Measurements from ENCODE around the gene STOM. TPM values are rescaled to one million over a fixed set of nuclear protein-coding genes. Genes with fewer than 3 reads are reported as not detected.
A peak's percentile ranks its signal among the peaks of the same experiment; 100 is the strongest.

STOM gene
- total RNA-seq, 3 donors from 2014 or later = 79.7 to 335 (median 199) TPM

DNA sequence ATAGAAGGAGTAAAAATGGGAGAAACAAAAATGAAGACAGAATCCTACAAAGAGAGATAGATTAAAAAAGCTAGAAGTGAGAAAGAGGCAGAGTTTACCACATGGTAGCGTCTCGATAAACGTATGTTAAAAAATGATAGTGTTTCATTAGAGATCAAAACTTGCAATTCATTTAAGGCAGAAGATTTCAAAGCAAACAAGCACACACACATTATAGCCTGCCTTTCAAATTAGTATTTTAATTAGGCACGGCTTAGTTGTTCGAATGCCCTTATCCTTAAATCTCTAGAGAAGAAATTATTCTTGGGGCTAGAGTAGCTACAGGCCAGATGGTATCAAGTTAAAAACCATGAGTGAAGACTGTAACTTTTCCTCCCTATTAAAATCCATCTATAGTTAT lies 6.0 kb downstream of the STOM start:
- Histone ChIP-seq H3K9me3 (no peaks in the 10 kb centered on the region), H3K4me3 (no peak overlapping the region), H3K4me1 (ENCODE audit: low read depth) (peaks cover 26% of the 10 kb centered on the region), H3K36me3 (ENCODE audit: low read depth) (no peaks in the 10 kb centered on the region)
- intact Hi-C loops (cut with DNase I, micrococcal nuclease) = no loop called here
- TF ChIP-seq, protein P1, sequence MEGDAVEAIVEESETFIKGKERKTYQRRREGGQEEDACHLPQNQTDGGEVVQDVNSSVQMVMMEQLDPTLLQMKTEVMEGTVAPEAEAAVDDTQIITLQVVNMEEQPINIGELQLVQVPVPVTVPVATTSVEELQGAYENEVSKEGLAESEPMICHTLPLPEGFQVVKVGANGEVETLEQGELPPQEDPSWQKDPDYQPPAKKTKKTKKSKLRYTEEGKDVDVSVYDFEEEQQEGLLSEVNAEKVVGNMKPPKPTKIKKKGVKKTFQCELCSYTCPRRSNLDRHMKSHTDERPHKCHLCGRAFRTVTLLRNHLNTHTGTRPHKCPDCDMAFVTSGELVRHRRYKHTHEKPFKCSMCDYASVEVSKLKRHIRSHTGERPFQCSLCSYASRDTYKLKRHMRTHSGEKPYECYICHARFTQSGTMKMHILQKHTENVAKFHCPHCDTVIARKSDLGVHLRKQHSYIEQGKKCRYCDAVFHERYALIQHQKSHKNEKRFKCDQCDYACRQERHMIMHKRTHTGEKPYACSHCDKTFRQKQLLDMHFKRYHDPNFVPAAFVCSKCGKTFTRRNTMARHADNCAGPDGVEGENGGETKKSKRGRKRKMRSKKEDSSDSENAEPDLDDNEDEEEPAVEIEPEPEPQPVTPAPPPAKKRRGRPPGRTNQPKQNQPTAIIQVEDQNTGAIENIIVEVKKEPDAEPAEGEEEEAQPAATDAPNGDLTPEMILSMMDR (IDR thresholded peaks at IDR 0.05) = no peak
- no peak for DNase-seq
- no peak for ATAC-seq

GRCh38 chr9:121363622-121363961 lies 6.5 kb downstream of the STOM start:
- H3K9me3 ChIP-seq = no peaks in the 10 kb centered on the region
- no peak overlapping the region for H3K4me3 ChIP-seq
- H3K4me1 ChIP-seq (ENCODE audit: low read depth) = peaks cover 26% of the 10 kb centered on the region
- DNase-seq (no peak), ATAC-seq (no peak)
- H3K36me3 ChIP-seq (ENCODE audit: low read depth) = no peaks in the 10 kb centered on the region
- intact Hi-C loops (cut with DNase I, micrococcal nuclease) = no loop called here
- TF ChIP-seq, protein P1 (IDR thresholded peaks at IDR 0.05) = no peak

- TF ChIP-seq, protein P1 (IDR thresholded peaks at IDR 0.05) = no peak
- intact Hi-C loops (cut with DNase I, micrococcal nuclease) = no loop called here
- Histone ChIP-seq H3K36me3 (ENCODE audit: low read depth) (no peaks in the 10 kb centered on the region), H3K4me1 (ENCODE audit: low read depth) (peaks cover 23% of the 10 kb centered on the region), H3K4me3 (no peak overlapping the region), H3K9me3 (no peaks in the 10 kb centered on the region)
- ATAC-seq = peak; percentile 83
- peak in 1 of 3 donors; percentile 32 for DNase-seq
Observed at GRCh38 chr9:121362813-121363621, 7.0 kb downstream of the STOM start.

- no peak for DNase-seq
- peaks cover 38% of the 10 kb centered on the region for H3K4me1 ChIP-seq (ENCODE audit: low read depth)
- TF ChIP-seq, protein P1 (IDR thresholded peaks at IDR 0.05) = no peak
- H3K9me3 ChIP-seq = no peaks in the 10 kb centered on the region
- H3K36me3 ChIP-seq (ENCODE audit: low read depth) = no peaks in the 10 kb centered on the region
- ATAC-seq = peak; percentile 33
- intact Hi-C loops (cut with DNase I, micrococcal nuclease) = no loop called here
- no peak overlapping the region for H3K4me3 ChIP-seq
Observed at GRCh38 chr9:121360601-121361374, 9.3 kb downstream of the STOM start.

DNA sequence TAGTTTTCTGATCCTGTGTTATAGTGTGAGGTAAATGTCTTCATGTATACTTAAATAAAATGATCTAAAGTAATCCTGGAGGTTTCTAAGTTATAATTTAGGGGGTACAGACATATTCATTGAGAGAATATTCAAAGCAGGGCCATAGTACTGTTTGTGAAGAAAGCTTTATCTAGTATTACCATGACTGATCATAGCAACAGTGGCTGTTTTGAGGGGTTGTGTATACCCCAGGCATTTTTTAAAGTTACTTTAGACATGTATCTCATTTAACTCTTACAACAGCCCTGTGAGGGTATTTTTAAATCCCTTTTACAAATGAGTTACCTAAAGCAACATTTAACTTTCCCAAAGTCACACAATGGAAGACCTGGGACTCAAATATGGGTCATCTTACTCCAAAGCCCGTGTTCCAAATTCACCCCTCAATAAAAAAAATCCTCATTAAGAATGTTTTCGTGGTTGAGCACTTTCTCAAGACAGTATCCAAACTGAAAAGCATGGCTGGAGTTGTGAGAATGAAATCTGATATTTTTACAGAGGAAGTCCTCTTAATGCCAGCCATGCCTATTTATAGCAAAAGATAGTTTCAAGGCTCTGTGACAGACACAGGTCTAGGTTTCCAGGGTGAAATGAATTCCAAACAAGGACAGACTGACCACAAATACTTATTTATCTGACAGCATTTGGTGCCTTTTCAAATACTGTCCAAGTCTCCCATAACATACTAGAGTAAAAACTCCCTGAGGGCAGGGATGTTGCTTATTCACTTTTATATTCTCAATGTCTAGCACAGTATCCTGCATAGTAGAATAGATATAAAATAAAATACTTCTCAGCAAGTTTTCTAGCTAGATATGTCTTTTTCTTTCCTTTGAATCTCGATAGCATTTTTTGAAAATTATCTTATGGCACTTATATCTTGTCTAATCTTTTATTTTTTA lies 10.4 kb downstream of the STOM start:
- H3K9me3 ChIP-seq = no peaks in the 10 kb centered on the region
- TF ChIP-seq, protein P1 (IDR thresholded peaks at IDR 0.05) = no peak
- no peak for DNase-seq
- H3K36me3 ChIP-seq (ENCODE audit: low read depth) = no peaks in the 10 kb centered on the region
- no peak overlapping the region for H3K4me3 ChIP-seq
- intact Hi-C loops (cut with DNase I, micrococcal nuclease) = no loop called here
- H3K4me1 ChIP-seq (ENCODE audit: low read depth) = peaks cover 37% of the 10 kb centered on the region
- ATAC-seq = no peak

Data from mucosa of descending colon (tissue), 3 donors.